AG09319 (cell line): ENCODE data around the gene EPN3.

Experiments
- DNase-seq: peaks from one replicate; pipeline ENCODE4 v3.0.0-alpha.2; 2010; ENCODE audit warnings: low read depth; ENCODE audit errors: extremely low read depth
- CTCF ChIP-seq: IDR thresholded peaks from 2 replicates; pipeline ENCODE4 v1.5.1; 2011; ENCODE audit warnings: low read depth, mild to moderate bottlenecking, inconsistent platforms, low read length, moderate library complexity

EPN3 gene

GRCh38 chr17:50527949-50528474 is 4.5 kb upstream of the EPN3 start:
- no peak for DNase-seq
- no peak for TF ChIP-seq CTCF

- TF ChIP-seq CTCF = no peak
- no peak for DNase-seq
Observed at GRCh38 chr17:50529849-50530248, 2.7 kb upstream of the EPN3 start.

GRCh38 chr17:50531428-50532025 is 1.0 kb upstream of the EPN3 start:
- no peak for DNase-seq
- TF ChIP-seq CTCF = no peak

GRCh38 chr17:50533185-50533584 is 650 bp downstream of the EPN3 start:
- TF ChIP-seq CTCF = no peak
- DNase-seq = no peak

GRCh38 chr17:50533720-50534148 is 1.2 kb downstream of the EPN3 start:
- TF ChIP-seq CTCF = no peak
- DNase-seq = peak; percentile 25

- peak; percentile 6 for TF ChIP-seq CTCF
- DNase-seq = no peak
Observed at GRCh38 chr17:50534222-50534978, 1.9 kb downstream of the EPN3 start.

GRCh38 chr17:50534979-50535326 is 2.4 kb downstream of the EPN3 start:
- no peak for TF ChIP-seq CTCF
- no peak for DNase-seq
